Loucy (cell line): ENCODE measurements around the gene BBX.

Experiments
- CTCF ChIP-seq: fragments of 200-600 bp; sonication (generic); conservative IDR thresholded peaks from 2 replicates; pipeline ENCODE4 v1.5.1; 2014; ENCODE audit warnings: mild to moderate bottlenecking, antibody characterized with exemption, low read length
- EZH2phosphoT487 ChIP-seq: fragments of 200-600 bp; IDR thresholded peaks from 2 replicates; pipeline ENCODE4 v1.6.1; 2018; ENCODE audit warnings: antibody characterized with exemption, mild to moderate bottlenecking, moderate library complexity, borderline replicate concordance

GRCh38 chr3:107496855-107497254 is 25.9 kb upstream of the BBX start:
- TF ChIP-seq CTCF (no peak), EZH2phosphoT487 (no peak)
